Kidney glomerular epithelial cell (primary cell): ENCODE measurements around the gene DRGX.

Source experiments
- DNase-seq: peaks from one replicate; lab custom pipeline; 2025; lab: John Stamatoyannopoulos, UW

DRGX gene

GRCh38 chr10:49361735-49362568 lies 33.9 kb downstream of the DRGX start:
- DNase-seq = no peak

- no peak for DNase-seq
Observed at GRCh38 chr10:49361178-49361554, 34.7 kb downstream of the DRGX start.

GRCh38 chr10:49360271-49361177 lies 35.4 kb downstream of the DRGX start:
- DNase-seq = no peak

GRCh38 chr10:49359349-49360270 lies 36.3 kb downstream of the DRGX start:
- DNase-seq = no peak

- no peak for DNase-seq
Observed at GRCh38 chr10:49357910-49358309, 38.0 kb downstream of the DRGX start.

GRCh38 chr10:49356944-49357343 lies 38.9 kb downstream of the DRGX start:
- DNase-seq = no peak

GRCh38 chr10:49356181-49356580 lies 39.7 kb downstream of the DRGX start:
- no peak for DNase-seq

GRCh38 chr10:49355221-49355620 lies 40.7 kb downstream of the DRGX start:
- no peak for DNase-seq

GRCh38 chr10:49354593-49354992 lies 41.3 kb downstream of the DRGX start:
- DNase-seq = no peak

- no peak for DNase-seq
Observed at GRCh38 chr10:49353895-49354566, 41.9 kb downstream of the DRGX start.

- DNase-seq = no peak
Observed at GRCh38 chr10:49353026-49353894, 42.6 kb downstream of the DRGX start.

GRCh38 chr10:49352323-49352722 lies 43.6 kb downstream of the DRGX start:
- DNase-seq = no peak

- DNase-seq = no peak
Observed at GRCh38 chr10:49351669-49352068, 44.2 kb downstream of the DRGX start.

- DNase-seq = no peak
Observed at GRCh38 chr10:49350846-49351532, 44.9 kb downstream of the DRGX start.

GRCh38 chr10:49350138-49350537 lies 45.8 kb downstream of the DRGX start:
- no peak for DNase-seq

- DNase-seq = no peak
Observed at GRCh38 chr10:49349390-49349789, 46.5 kb downstream of the DRGX start.

GRCh38 chr10:49348593-49348992 lies 47.3 kb downstream of the DRGX start:
- DNase-seq = no peak

- DNase-seq = no peak
Observed at GRCh38 chr10:49347827-49348226, 48.1 kb downstream of the DRGX start.

GRCh38 chr10:49347342-49347741 lies 48.5 kb downstream of the DRGX start:
- no peak for DNase-seq

- DNase-seq = no peak
Observed at GRCh38 chr10:49344840-49345239, 51.0 kb downstream of the DRGX start.
